ENCODE data around the gene XCL1. TPM values are rescaled to one million over a fixed set of nuclear protein-coding genes. Genes with fewer than 3 reads are reported as not detected.

Gene XCL1
- total RNA-seq, 1 experiment from 2014 or later: not detected

GRCh38 chr1:168607872-168608428, 31.5 kb downstream of the XCL1 start:
- Histone ChIP-seq H3K79me2 (ENCODE audit: insufficient read depth, low read length) (no peaks in the 10 kb centered on the region), H3K9me2 (ENCODE audit: insufficient read depth) (no peaks in the 10 kb centered on the region), H3K27ac (ENCODE audit: low read depth, low read length) (no peak overlapping the region), H3K27me3 (ENCODE audit: insufficient read depth, low read length) (no peaks in the 10 kb centered on the region), H3K4me3 (replicated peaks in 1 of 2; ENCODE audit: low read depth in 1 of 2, low read length in 2 of 2) (no peak overlapping the region), H3K36me3 (ENCODE audit: control insufficient read depth in 1 of 2, insufficient read depth in 2 of 2, low read length in 2 of 2) (no peaks in the 10 kb centered on the region), H2AFZ (ENCODE audit: low read depth, low read length, poor library complexity, severe bottlenecking) (no peak overlapping the region), H3K4me2 (ENCODE audit: low read length) (no peak overlapping the region), H3K4me1 (ENCODE audit: control insufficient read depth in 1 of 2, insufficient read depth in 2 of 2, low read length in 2 of 2) (no peaks in the 10 kb centered on the region), H3K9me3 (ENCODE audit: control insufficient read depth in 1 of 2, insufficient read depth in 1 of 2, low read depth in 1 of 2, low read length in 2 of 2) (no peaks in the 10 kb centered on the region), H4K20me1 (ENCODE audit: insufficient read depth) (no peaks in the 10 kb centered on the region), H3K9ac (ENCODE audit: low read length) (no peak overlapping the region)
- DNase-seq (ENCODE audit: low read depth, low spot score) (no peak), ATAC-seq (no peak)
- TF ChIP-seq ZBTB33 (IDR thresholded peaks at IDR 0.05; ENCODE audit: extremely low read depth, insufficient replicate concordance, low read length) (no peak), ELF1 (IDR thresholded peaks at IDR 0.05; ENCODE audit: borderline replicate concordance, low read depth) (no peak), REST (IDR thresholded peaks at IDR 0.05; ENCODE audit: low read depth) (no peak), EZH2 (IDR thresholded peaks at IDR 0.05) (no peak), ZNF274 (IDR thresholded peaks at IDR 0.05; ENCODE audit: low read depth, low read length) (no peak), POLR2AphosphoS5 (IDR thresholded peaks at IDR 0.05; ENCODE audit: low read depth, low read length) (no peak), CBX3 (IDR thresholded peaks at IDR 0.05; ENCODE audit: low read depth) (no peak), EZH2phosphoT487 (IDR thresholded peaks at IDR 0.05; ENCODE audit: borderline replicate concordance) (no peak), MAX (IDR thresholded peaks at IDR 0.05) (no peak)
- CTCF ChIA-PET: interaction anchor here (0.8 to 2.0 kb wide), 3 partner anchors 14 to 740 kb away, joined by 3 to 9 read pairs (median 4); no protein-coding TSS in a partner anchor
- intact Hi-C loops (cut with micrococcal nuclease): loop anchor here (10.0 kb wide), 2 partner anchors 263 to 857 kb away; no protein-coding TSS in a partner anchor
- POLR2A ChIA-PET: no interaction called here
- no TSS peak for BruUV-seq (replicated peaks)
- RAD21 ChIA-PET (ENCODE audit: low non-redundant PET in 1 of 2, low total read pairs in 2 of 2, uncharacterized antibody in 2 of 2, unreplicated experiment in 2 of 2): no interaction called here
